A549 (cell line): ENCODE results near the gene NR3C2. TPM values are rescaled to one million over a fixed set of nuclear protein-coding genes. Genes with fewer than 3 reads are reported as not detected.

ENCODE experiments used
- ATAC-seq, 2 experiments: fragments of 200-7000 bp in 1 of 2; fragments of >200 bp in 1 of 2; cut with Nextera tagmentation in 1 of 2; cut with Tn5 transposase in 1 of 2; 3 replicates each; pipeline versions ENCODE4 v1.8.0 to v1.9.1; 2018 to 2020; ENCODE audit warnings: mild to moderate bottlenecking in 1 of 2, moderate library complexity in 1 of 2
- CTCF ChIA-PET: fragments of 300-600 bp; sonication (Branson Sonifier 250); formaldehyde crosslinking; extraction: SDS; loops from one replicate; lab custom pipeline; 2021; ENCODE audit warnings: antibody characterized with exemption, inconsistent platforms; lab: Yijun Ruan, JAX
- POLR2A ChIA-PET: fragments of 350-600 bp; formaldehyde crosslinking; extraction: SDS; loops from one replicate; lab custom pipeline; 2021; ENCODE audit warnings: antibody characterized with exemption, inconsistent platforms; lab: Yijun Ruan, JAX
- DNase-seq, 2 experiments: peaks; one replicate each; pipeline versions ENCODE4 v3.0.0 to v3.0.0-alpha.2; 2011 to 2016; ENCODE audit warnings: low read depth in 1 of 2, low spot score in 1 of 2
- FAIRE-seq: peaks from 2 replicates; lab custom pipeline; 2011; peaks lifted over from hg19 to GRCh38; lab: Jason Lieb, UNC
- H3K27ac ChIP-seq, 2 experiments: fragments of >200 bp; sonication (Bioruptor Twin); formaldehyde crosslinking; 3 replicates each; pipeline ENCODE4 v1.5.1; 2016 to 2017
- H3K4me1 ChIP-seq: fragments of >200 bp; sonication (Bioruptor Twin); formaldehyde crosslinking; 3 replicates; pipeline ENCODE4 v1.6.1; 2016
- H3K4me2 ChIP-seq: fragments of >200 bp; sonication (Bioruptor Twin); formaldehyde crosslinking; 3 replicates; pipeline ENCODE4 v1.6.1; 2016
- H3K4me3 ChIP-seq: fragments of >200 bp; sonication (Bioruptor Twin); formaldehyde crosslinking; 3 replicates; pipeline ENCODE4 v1.5.1; 2016
- H3K9me3 ChIP-seq: fragments of >200 bp; sonication (Bioruptor Twin); formaldehyde crosslinking; 3 replicates; pipeline ENCODE4 v1.6.1; 2016
- CHD4 ChIP-seq: fragments of 200-600 bp; sonication (generic); IDR thresholded peaks from 2 replicates; pipeline ENCODE4 v1.6.1; 2016; ENCODE audit warnings: antibody characterized with exemption, mild to moderate bottlenecking, borderline replicate concordance
- ESRRA ChIP-seq: fragments of 150-350 bp; IDR thresholded peaks from 2 replicates; pipeline ENCODE4 v1.6.1; 2014; ENCODE audit warnings: mild to moderate bottlenecking, low read length, borderline replicate concordance
- HOXB5 ChIP-seq: fragments of 250-450 bp; sonication (Bioruptor Pico); IDR thresholded peaks from 2 replicates; pipeline ENCODE4 v1.5.0; 2020; ENCODE audit warnings: mild to moderate bottlenecking, moderate library complexity
- MAFK ChIP-seq: fragments of 450-650 bp; IDR thresholded peaks from 2 replicates; pipeline ENCODE4 v1.6.1; 2014; ENCODE audit not compliant: partially characterized antibody
- MYC ChIP-seq: IDR thresholded peaks from 2 replicates; pipeline ENCODE4 v1.6.1; 2012; ENCODE audit warnings: mild to moderate bottlenecking, inconsistent platforms, low read length, improper control_type of control experiment, borderline replicate concordance
- PHF8 ChIP-seq: fragments of 200-600 bp; sonication (generic); IDR thresholded peaks from 2 replicates; pipeline ENCODE4 v1.6.1; 2016; ENCODE audit warnings: low read depth, mild to moderate bottlenecking, antibody characterized with exemption, moderate library complexity, borderline replicate concordance
- POLR2AphosphoS2 ChIP-seq: conservative IDR thresholded peaks from 2 replicates; pipeline ENCODE4 v1.6.1; 2012; ENCODE audit warnings: low read length, improper control_type of control experiment, inconsistent platforms
- RARB ChIP-seq: fragments of 250-450 bp; sonication (Bioruptor Pico); IDR thresholded peaks from 2 replicates; pipeline ENCODE4 v1.8.0; 2021; ENCODE audit warnings: mild to moderate bottlenecking, moderate library complexity
- RCOR1 ChIP-seq: fragments of 150-350 bp; IDR thresholded peaks from 2 replicates; pipeline ENCODE4 v1.6.1; 2014; ENCODE audit warnings: antibody characterized with exemption, low read length, low read depth
- RNF2 ChIP-seq: fragments of 200-600 bp; sonication (generic); IDR thresholded peaks from 2 replicates; pipeline ENCODE4 v1.6.1; 2016; ENCODE audit warnings: low read depth, mild to moderate bottlenecking, antibody characterized with exemption, moderate library complexity, borderline replicate concordance
- SMC3 ChIP-seq: fragments of >200 bp; sonication (Bioruptor Twin); formaldehyde crosslinking; IDR thresholded peaks from 3 replicates; pipeline ENCODE4 v1.6.1; 2018; ENCODE audit warnings: inconsistent platforms
- TP53 ChIP-seq: fragments of 250-450 bp; sonication (Bioruptor Pico); IDR thresholded peaks from 2 replicates; pipeline ENCODE4 v1.5.0; 2021; ENCODE audit warnings: mild to moderate bottlenecking, moderate library complexity
- ZC3H11A ChIP-seq: fragments of 450-650 bp; IDR thresholded peaks from 2 replicates; pipeline ENCODE4 v1.6.1; 2014; ENCODE audit warnings: antibody characterized with exemption, mild to moderate bottlenecking
- WGBS: methylation state at CpG from one replicate; pipeline ENCODE4 v1.1.6; 2017; ENCODE audit errors: missing lambda C conversion rate; 5-methylcytosine and 5-hydroxymethylcytosine counted together
- polyA plus RNA-seq, 4 experiments: library from polyadenylated mRNA; depleted of rRNA in 3 of 4; stranded (reverse); fragments of >200 nt; fragmentation: RNase III in 1 of 4; extraction: RNeasy Plus Mini Kit Qiagen cat#74134 plus additional on column Dnase treatment in 1 of 4; gene quantifications; 2 replicates in 3 of 4; 3 replicates in 1 of 4; pipeline ENCODE4 v1.2.3, GENCODE V29; 2011 to 2017
- TF ChIP-seq, protein P1 (sequence below): fragments of 250-450 bp; sonication (Bioruptor Pico); IDR thresholded peaks from 2 replicates; pipeline ENCODE4 v1.5.0; 2021; ENCODE audit warnings: mild to moderate bottlenecking, moderate library complexity, borderline replicate concordance
- TF ChIP-seq, protein P2 (sequence below): fragments of >200 bp; sonication (Bioruptor Twin); formaldehyde crosslinking; IDR thresholded peaks from 2 replicates; pipeline ENCODE4 v1.6.1; 2016
- TF ChIP-seq, protein P3 (sequence below): IDR thresholded peaks from 2 replicates; pipeline ENCODE4 v1.6.1; 2012
- TF ChIP-seq, protein P4 (sequence below): fragments of >200 bp; sonication (Bioruptor Twin); formaldehyde crosslinking; IDR thresholded peaks from 3 replicates; pipeline ENCODE4 v1.6.1; 2016

NR3C2 gene
- polyA plus RNA-seq, 2 of the 4 experiments (the other 2 are of a cell fraction), result 0.01 to 0.03 TPM

DNA sequence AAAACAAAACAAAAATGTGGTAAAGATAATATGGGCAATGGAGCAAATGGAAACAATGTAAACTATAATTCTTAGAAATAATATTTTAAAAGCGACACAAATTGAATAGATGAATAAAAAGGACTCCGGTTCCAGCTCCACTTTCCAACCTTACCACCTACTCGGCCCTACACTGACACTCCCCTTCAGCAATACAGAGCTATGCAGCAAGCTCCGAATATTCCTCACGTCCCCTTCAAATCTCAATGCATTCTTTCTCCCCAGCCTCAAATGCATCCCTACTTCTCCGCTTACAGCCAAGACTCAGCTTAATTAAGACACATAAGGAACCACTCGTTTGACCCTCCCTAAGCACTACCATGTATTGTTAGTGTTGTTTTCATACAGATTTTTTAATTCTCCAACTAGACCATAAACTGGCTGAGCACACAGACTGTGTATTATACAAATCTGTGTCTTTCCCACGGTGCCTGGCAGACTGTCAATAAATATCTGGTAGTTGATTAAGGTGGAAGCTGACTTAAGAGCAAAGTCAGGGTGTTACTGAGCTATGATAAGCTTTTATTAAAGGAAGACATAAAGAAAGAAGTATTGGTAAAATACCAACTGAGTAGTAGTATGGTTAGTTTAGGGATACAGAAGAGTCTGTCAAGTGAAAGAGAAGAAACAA, 219.1 kb downstream of the NR3C2 start (continued):
- TF ChIP-seq, protein P1, sequence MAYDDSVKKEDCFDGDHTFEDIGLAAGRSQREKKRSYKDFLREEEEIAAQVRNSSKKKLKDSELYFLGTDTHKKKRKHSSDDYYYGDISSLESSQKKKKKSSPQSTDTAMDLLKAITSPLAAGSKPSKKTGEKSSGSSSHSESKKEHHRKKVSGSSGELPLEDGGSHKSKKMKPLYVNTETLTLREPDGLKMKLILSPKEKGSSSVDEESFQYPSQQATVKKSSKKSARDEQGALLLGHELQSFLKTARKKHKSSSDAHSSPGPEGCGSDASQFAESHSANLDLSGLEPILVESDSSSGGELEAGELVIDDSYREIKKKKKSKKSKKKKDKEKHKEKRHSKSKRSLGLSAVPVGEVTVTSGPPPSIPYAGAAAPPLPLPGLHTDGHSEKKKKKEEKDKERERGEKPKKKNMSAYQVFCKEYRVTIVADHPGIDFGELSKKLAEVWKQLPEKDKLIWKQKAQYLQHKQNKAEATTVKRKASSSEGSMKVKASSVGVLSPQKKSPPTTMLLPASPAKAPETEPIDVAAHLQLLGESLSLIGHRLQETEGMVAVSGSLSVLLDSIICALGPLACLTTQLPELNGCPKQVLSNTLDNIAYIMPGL (CRISPR knock-in tag), result no peak
- TF ChIP-seq, protein P2, sequence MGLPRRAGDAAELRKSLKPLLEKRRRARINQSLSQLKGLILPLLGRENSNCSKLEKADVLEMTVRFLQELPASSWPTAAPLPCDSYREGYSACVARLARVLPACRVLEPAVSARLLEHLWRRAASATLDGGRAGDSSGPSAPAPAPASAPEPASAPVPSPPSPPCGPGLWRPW, result no peak

GRCh38 chr4:148216866-148217814, 225.1 kb downstream of the NR3C2 start:
- no peak for ATAC-seq
- 21% methylated on average over 5 of the region's 5 CpGs for WGBS
- no peak for DNase-seq
- H3K4me2 ChIP-seq, result 0 out of 3 replicates have a peak overlapping the region, but pooled peaks have one; percentile 14
- ChIA-PET POLR2A (no interaction called here), CTCF (no interaction called here)
- no peak overlapping the region for H3K4me3 ChIP-seq
- FAIRE-seq, result no peak
- H3K27ac ChIP-seq, result no peak overlapping the region
- H3K4me1 ChIP-seq, result no peaks in the 10 kb centered on the region
- TF ChIP-seq RNF2 (no peak), MAFK (peak; percentile 47)
- H3K9me3 ChIP-seq, result no peaks in the 10 kb centered on the region

DNA sequence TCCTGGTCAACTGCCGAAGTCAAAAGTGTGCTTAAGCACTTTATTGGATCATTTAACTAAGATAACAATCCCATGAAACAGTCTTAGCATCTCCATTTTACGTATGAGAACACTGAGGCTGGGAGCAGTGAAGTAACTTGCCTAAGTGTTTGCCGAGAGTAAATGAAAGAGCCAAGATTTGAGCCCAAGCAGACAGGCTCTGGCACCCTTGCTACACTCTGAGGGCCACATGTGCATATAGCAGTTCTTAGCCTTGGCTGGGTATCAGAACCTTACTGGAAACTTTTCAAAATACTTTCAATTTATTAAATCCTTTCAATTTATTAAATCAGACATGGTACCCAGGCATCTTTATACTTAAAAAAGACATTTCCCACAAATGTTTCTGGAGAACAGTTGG, 225.9 kb downstream of the NR3C2 start:
- no peak for DNase-seq
- H3K4me2 ChIP-seq, result no peak overlapping the region
- POLR2A ChIA-PET, result no interaction called here
- CTCF ChIA-PET, result no interaction called here
- no peak for ATAC-seq
- no peaks in the 10 kb centered on the region for H3K4me1 ChIP-seq
- TF ChIP-seq PHF8 (no peak), TP53 (CRISPR knock-in tag) (no peak), POLR2AphosphoS2 (no peak), RNF2 (no peak), ESRRA (no peak), CHD4 (no peak), RCOR1 (no peak), MYC (no peak)
- no peak overlapping the region for H3K27ac ChIP-seq
- no peak for FAIRE-seq
- WGBS, result 49% methylated on average over 3 of the region's 3 CpGs
- H3K4me3 ChIP-seq, result no peak overlapping the region
- H3K9me3 ChIP-seq, result no peaks in the 10 kb centered on the region

- no peak for TF ChIP-seq ZC3H11A
- TF ChIP-seq, protein P3, sequence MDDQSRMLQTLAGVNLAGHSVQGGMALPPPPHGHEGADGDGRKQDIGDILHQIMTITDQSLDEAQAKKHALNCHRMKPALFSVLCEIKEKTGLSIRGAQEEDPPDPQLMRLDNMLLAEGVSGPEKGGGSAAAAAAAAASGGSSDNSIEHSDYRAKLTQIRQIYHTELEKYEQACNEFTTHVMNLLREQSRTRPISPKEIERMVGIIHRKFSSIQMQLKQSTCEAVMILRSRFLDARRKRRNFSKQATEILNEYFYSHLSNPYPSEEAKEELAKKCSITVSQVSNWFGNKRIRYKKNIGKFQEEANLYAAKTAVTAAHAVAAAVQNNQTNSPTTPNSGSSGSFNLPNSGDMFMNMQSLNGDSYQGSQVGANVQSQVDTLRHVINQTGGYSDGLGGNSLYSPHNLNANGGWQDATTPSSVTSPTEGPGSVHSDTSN, result no peak
- TF ChIP-seq, protein P4, sequence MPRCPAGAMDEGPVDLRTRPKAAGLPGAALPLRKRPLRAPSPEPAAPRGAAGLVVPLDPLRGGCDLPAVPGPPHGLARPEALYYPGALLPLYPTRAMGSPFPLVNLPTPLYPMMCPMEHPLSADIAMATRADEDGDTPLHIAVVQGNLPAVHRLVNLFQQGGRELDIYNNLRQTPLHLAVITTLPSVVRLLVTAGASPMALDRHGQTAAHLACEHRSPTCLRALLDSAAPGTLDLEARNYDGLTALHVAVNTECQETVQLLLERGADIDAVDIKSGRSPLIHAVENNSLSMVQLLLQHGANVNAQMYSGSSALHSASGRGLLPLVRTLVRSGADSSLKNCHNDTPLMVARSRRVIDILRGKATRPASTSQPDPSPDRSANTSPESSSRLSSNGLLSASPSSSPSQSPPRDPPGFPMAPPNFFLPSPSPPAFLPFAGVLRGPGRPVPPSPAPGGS, result no peak
- TF ChIP-seq TP53 (CRISPR knock-in tag), result no peak
- TF ChIP-seq MAFK, result no peak
- TF ChIP-seq SMC3, result no peak
- TF ChIP-seq, protein P2, result no peak
- no peak for TF ChIP-seq RARB (CRISPR knock-in tag)
- no peak for TF ChIP-seq HOXB5 (CRISPR knock-in tag)
- TF ChIP-seq POLR2AphosphoS2, result no peak
- H3K4me3 ChIP-seq, result no peak overlapping the region
These were observed 227.0 kb downstream of the NR3C2 start for GRCh38 chr4:148215202-148215601.

More at GRCh38 chr4:148215202-148215601, 227.0 kb downstream of the NR3C2 start:
- no peaks in the 10 kb centered on the region for H3K9me3 ChIP-seq
- 46% methylated on average over 3 of the region's 3 CpGs for WGBS
- H3K4me1 ChIP-seq, result no peaks in the 10 kb centered on the region
- CTCF ChIA-PET, result no interaction called here
- H3K27ac ChIP-seq, result no peak overlapping the region
- ATAC-seq (no peak), DNase-seq (no peak), FAIRE-seq (no peak)
- POLR2A ChIA-PET, result no interaction called here
- no peak overlapping the region for H3K4me2 ChIP-seq
